NCI-H446 treated with DMSO at 0.1 percent for 48 hours (cell line): ENCODE measurements around the gene ZDHHC16.
A peak's percentile ranks its signal among the peaks of the same experiment; 100 is the strongest.

Experiments used
- DNase-seq: peaks from one replicate; lab custom pipeline; 2025; lab: John Stamatoyannopoulos, UW

The ZDHHC16 gene

DNA sequence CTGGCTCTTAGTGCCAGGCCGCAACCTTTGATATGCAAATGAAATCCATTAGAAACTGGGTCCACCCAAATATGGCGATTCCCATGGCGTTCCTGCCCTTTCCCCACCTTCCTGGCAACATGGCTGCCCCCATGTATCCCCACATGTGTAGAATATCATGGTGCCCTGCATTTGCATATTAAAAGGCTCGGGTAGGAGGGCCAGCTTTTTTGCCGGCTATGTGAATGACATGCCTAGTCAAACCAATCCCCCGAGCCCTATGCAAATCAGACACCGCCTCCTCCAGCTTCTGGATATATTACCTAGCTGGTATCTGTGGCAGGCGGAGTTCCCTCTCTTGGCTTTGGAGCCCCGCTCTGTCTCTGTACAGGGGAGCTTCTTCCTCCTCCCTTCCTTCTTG is 34.0 kb downstream of the ZDHHC16 start:
- DNase-seq: no peak

DNA sequence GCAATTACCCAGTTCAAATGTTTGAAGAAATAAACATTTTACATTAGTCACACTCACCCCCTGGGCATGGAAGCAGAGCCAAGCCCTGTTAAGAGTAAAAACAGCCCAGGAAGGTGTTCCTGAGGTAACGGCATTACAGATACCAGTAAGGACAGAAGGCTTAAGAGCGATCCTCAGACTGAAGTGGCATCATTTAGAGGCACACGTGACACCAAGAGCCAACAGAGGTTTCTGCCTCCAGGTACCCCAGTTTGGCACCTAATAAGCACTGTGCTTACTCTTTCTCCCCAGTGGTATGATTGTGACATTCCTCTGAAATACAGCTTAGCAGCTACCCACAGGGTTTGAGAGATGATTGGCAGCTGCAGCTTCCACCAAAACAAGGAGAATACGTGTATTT is 35.1 kb downstream of the ZDHHC16 start:
- no peak for DNase-seq

DNA sequence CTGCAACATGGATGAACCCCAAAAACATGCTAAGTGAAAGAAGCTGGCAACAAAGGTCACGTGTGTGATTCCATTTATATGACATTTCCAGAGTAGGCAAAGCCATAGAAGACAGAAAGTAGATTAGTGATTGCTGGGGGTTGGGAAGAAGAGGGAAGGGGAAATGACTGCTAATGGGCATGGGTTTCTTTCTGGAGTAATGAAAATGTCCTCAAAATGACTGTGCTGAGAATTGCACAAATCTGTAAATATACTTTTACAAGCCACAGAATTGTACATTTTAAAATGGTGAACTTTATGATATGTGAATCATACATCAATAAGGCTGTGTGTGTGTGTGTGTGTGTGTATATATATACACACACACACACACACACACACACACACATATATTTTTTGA is 36.4 kb downstream of the ZDHHC16 start:
- DNase-seq: no peak

DNA sequence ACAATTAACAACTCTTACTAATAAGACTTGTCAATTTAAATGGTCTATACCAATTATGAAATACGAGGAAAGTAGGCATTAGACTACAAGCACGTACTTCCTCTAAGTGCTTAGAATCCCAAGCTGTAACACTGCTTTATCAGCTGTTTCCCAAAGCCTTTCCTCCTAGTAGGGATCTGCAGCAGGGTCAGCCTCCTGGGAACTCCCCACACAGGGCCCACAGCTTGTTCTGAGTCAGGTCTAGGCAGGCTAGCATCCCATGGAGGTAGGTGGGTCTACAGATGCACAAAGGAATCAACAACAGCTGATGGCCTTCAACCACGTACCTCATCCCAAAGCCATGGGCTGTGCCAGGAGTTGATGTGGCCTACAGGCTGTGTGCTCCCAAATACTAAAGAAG is 37.5 kb downstream of the ZDHHC16 start:
- DNase-seq: no peak

DNA sequence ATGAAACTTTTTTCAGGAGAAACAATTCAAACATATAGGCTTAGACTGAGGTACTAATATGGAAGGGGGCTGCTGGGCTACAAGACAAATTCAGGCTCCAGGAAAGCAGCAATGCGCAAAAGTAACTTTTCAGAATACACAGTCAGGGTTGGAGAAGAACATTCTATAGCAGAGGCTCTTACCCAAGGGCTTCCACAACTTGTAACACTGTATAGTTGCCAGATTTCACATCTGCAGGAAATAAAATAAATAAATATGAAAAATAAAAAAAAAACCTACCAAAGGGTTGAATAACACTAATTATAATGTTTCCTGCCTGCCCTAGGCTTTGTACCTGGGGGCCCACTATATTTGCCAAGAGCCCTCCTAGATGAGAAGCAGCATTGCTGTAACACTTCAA is 37.9 kb downstream of the ZDHHC16 start:
- DNase-seq: no peak

DNA sequence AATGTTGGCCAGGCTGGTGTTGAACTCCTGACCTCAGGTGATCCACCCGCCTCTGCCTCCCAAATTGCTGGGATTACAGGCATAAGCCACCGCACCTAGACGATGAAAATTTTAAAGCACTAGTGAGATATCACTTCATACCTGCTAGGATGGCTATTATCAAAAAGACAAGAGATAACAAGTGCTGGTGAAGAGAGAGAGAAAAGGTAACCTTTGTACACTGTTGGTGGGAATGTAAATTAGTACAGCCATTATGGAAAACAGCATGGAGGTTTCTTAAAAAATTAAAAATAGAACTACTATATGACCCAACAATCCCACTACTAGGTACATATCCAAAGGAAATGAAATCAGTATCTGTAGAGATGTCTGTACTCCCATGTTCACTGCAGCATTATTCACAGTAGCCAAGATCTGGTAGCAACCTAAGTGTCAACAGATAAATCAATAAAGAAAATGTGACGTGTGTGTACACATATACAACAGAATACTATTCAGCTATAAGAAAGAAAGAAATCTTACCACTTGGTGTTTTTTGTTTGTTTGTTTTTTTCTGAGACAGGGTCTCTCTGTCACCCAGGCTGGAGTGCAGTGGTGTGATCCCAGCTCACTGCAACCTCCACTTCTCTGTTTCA is 39.8 kb downstream of the ZDHHC16 start:
- no peak for DNase-seq

DNA sequence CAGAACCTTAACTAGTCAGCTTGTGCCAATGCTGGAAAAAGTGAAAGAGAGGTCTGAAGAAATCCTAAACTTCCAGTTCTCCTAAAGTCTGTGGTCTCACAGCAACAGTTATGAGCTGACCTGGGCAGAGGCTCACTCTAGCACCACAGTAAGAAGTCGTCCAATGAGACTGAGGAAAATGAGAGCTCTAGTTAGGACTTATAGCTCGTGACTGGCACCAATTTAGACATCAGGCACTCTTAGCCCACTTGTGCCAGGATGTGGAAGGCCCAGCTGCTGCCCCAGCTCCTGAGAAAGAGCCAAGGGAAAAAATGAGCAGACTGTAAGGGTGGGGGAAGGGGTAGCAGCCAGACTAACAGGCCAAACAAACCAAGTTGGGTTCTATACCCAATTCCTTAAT is 44.6 kb downstream of the ZDHHC16 start:
- peak; percentile 50 for DNase-seq

DNA sequence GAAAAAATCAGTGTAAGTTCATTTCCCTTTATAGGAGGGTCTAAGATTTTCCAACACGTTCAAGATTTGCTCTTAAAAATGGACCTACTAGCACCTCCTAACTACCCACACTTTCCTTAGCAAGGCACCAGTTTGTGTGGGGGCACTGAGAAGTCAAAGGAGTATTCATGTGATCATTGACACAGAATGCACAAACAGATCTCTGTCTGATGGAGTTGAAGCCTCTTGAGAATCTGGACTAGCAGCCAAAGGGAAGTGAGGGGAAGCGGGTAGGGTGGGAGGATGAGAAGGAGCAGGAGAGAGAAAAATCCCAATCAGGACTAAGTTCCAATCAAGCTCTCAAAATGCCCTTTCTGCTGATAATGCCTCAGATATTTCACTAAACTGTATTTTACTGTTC is 48.2 kb downstream of the ZDHHC16 start:
- no peak for DNase-seq

DNA sequence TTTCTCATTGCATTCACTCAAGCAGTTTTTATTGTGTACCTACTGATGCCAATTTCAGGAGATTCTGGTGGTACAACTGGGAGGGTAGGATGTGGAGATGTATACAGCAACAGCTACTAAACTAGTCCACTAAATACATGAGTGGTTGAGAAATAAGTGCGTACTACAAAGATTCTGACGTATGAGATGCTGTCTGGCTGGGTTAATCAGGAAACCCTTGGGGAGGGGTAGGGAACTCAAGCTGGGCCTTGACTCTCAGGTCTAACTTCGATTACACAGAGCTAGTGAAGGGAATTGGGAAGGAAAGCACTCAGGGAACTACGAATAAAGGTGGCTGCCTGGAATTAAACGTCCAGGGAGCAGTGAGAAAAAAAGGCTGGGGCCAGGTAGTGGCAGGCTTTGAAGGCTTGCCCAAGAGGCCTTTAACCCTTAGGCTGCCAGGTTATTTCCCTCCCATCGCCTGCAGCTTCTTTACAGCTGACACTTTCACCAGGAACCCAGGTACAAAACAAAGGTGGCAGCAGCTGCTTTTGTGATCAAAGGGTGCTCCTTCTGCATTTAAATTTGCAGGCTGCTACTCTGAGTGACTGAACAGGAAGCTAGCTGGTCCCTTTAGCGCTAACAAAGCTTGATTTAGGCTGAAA is 49.0 kb downstream of the ZDHHC16 start:
- no peak for DNase-seq

DNA sequence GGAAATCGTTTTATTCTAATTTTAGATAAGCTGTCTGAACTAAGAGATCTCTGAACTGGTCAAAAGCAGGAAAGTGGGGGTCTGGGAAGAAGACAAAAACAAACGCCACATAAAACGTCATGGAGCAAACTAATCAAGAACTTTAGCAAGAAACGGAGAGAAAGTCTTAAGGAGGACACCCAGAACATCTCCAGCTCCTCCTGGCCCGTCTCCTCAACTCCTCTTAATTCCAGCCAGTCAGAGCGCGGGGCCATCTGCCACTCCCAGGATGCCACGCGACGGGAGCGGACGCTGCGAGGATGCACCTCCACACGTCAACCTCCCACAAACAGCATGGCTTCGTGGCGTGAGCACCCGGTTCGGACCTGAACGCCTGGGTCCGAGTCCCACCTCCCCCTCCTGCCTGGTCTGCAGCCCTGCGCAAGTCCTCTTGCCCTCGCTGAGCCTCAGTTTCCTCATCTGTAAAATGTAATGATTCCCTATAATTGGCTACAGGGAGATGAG is 51.6 kb downstream of the ZDHHC16 start:
- peak; percentile 66 for DNase-seq

DNA sequence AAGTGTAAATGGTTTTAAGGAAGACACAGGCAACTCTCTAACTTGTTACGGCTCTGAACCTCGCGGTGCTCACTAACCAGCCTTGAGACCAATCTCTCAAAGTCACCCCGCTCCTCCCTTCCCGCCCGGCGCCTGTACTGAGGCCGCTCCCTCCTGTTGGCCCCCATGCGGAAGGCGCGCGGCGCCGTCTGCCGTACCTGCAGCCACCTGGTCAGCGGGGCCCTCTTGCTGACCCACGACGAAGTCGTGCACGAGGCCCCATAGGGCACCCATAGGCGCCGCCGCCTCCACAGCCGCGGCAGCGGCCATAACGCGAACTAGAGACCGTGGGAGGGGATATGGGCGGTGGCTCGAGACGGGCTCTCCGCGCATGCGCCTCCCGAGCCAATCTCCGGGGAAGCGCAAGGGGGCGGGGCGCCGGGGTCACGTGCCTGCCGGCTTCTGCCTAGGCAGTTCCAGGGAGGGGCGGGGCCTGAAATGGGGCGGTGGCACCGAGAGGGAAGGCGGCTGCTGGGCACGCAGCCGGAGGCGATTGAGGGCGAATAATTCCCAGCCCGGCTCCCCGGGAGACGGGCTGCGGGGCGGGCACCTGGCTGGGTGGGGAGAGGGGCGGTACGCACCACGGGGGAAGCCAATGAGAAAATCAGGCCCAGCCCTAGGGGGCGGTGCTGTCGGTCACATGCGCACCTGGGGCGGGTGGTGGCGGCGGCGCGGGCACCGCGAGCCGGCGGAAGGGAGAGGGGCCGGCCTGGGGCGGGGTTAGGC is 52.3 kb downstream of the ZDHHC16 start, which contains the start of gene MMS19:
TSS of gene MMS19 (minus strand) at position 347 of the 765 bp plus-strand sequence. CDS start at position 309, 38 bp downstream.
- peak; percentile 89 for DNase-seq

DNA sequence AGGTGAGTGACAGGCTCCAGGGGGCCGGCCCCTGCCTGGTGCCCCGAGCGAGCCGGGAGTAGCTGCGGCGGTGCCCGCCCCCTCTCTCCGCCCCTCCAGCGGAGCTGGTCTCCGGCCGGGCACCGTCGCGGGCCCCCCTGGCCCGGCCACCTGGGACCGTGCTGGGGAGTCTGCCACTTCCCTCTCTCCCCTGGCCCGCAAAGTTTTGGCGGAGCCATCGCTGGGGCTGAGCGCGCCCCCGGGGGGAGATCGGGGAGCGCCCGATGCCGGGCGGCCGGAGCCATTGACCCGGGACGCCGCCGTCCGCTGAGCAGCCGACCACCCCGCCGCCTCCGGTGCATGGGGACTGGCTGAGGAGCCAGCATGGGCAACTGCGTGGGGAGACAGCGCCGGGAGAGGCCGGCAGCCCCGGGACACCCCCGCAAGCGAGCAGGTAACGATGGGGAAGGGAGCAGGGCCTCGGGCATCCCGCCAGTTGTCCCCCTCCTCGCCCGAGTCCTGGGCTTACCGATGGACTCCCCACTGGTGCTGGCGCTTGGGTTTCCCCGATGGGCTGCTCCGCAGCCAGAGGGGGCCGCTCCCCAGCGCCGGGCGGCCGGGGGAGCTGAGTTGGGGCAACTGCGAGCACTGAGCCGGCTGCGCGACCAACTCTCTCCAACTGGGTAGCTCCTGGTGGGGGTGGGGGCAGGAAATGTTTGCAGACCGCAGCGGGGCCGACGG is 53.0 kb downstream of the ZDHHC16 start, which contains the start of gene UBTD1:
TSS of gene UBTD1 (plus strand) at position 84 of the 720 bp plus-strand sequence. CDS start at position 364, 280 bp downstream.
- DNase-seq: no peak

DNA sequence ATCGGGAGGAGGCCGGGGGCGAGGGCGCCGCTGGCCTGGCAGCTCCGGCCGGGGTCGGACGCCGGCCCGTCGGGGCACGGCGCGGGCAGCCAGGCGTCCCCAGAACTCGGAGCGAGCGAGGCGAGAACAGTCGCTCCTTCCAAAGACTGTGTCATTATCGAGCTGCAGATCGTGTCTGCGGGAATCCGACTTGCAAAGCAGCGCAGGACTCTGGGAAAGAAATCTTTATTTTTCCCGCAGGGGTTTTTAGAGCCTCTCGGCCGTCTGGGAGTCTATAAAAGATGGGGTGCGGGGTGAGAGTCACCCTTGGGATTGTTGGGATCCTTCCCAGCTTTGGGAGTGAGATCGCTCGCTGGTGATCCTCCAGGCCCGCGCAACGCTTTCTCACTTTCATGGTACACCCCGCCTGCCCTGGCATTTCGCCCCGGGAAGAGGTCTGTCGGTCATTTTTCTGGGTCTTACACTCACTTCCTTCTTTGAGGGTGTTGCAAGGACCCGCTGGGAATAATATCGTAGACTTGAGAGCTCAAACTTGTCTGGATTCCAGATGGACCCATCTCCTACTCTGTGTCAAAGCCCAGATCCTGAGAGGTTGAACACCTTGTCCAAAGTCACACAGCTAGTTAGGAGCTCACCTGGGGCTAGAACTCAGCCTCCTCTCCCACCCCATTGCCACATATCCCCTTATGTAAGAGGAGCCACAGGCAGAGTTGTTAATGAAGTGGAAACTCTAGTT is 53.8 kb downstream of the ZDHHC16 start:
- DNase-seq: no peak

DNA sequence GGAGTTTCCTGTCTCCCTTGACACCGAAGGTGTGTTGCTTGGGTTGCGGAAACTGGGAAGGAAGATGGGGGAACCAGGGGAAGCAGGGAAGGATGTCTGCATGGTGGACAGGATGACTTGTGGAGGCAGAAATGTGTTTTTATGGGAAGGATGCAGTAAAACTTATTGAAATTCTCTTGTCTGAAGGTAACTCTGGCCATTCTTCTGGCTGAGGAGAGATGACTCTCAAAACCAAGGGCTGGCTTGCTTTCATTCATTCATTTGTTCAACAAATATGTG is 54.3 kb downstream of the ZDHHC16 start:
- no peak for DNase-seq

DNA sequence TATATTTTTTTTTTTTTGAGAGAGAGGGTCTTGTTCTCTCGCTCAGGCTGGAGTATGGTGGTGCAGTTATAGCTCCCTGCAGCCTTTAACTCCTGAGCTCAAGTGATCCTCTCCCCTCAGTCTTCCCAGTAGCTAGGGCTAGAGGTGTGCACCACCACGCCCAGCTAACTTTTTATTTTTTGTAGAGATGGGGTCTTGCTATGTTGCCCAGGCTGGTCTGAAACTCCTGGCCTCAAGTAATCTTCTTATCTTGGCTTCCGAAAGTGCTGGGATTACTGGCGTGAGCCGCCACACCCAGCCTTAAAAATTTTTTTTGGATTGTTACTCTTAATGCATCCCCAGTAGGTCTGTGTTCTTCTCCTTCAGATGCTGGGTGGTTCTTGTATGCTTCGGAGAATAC is 56.9 kb downstream of the ZDHHC16 start:
- DNase-seq: no peak

DNA sequence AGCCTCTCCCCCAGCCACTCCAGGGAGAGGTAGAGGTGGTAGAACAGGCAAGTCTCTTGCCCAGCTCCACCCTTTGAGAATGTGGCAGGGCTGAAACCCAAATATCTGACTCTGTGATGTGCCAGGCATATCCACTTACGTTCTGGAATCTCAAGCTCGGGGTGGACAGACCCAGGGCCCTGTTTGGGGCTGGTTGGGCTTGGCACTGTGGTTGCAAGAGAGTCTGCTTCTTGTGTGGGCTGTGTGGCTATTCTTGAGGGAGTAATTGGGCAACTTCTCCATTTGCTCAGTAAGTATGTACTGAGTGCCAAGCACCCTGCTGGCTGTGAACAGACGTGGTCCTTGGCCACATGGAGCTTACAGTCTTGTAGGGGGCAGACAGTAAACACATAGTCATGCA is 57.4 kb downstream of the ZDHHC16 start:
- no peak for DNase-seq

DNA sequence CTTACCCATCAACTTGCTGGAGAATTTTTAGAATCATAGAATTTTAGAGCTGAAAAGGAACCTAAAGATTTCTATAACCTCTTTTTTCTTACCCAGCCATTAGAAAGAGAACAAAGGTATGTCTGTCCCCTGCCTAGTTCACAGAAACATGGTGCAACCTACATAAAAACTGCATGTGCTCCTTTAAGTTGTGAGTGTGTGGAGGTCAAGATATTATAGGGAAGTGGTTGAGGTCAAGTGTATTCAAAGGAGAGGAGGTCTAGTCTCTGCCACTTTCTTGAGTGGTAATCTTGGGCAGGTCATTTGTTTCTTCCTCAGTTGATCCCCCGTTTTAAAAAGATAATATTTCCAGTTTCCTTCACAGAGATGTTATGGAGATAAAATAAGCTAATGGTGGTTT is 59.2 kb downstream of the ZDHHC16 start:
- DNase-seq: no peak

DNA sequence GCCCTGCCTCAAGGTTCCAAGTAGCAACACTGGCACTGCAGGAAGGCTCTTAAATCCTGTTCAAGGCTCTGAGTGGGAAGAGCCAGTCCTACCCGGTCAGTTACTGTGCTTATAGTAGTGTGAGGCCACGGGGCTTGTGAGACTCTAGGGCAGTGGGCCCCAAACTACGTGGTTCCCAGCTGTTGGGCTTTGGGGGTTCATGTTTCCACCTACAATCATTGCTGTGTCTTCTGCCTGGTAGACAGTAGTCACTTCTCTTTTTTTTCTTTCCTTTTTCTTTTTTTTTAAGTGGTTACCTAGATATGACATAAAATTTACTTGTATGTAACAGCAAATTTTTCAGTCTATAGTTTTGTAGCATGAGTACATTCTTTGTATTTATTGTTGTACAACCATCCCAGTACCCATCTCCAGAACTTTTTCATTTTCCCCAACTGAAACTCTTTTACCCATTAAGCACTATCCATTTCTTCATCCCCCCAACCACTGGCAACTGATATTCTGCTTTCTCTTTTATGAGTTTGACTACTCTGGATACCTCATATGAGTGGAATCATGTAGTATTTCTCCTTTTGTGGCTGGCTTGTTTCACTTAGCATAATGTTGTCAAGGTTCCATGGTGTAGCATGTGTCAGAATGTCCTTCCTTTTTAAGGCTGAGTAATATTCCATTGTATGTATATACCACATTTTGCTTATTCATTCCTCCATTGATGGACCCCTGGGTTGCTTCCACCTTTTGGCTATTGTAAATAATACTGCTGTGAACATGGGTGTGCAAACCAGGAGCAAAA is 60.4 kb downstream of the ZDHHC16 start:
- no peak for DNase-seq
